Small intestine (tissue), 7 donors: Measurements from ENCODE around the gene FARP2. TPM values are rescaled to one million over a fixed set of nuclear protein-coding genes. Genes with fewer than 3 reads are reported as not detected.

Source experiments
- DNase-seq, 2 donors: peaks; one replicate each; pipeline versions ENCODE4 v3.0.0 to v3.0.0-alpha.2; 2013
- FAIRE-seq: peaks from 2 replicates; lab custom pipeline; 2012; peaks lifted over from hg19 to GRCh38; lab: Jason Lieb, UNC
- H3K27ac ChIP-seq, 3 donors: one replicate each; pipeline ENCODE4 v1.5.1; 2013; ENCODE audit warnings: low read length in 2 of 3, mild to moderate bottlenecking in 2 of 3, control low read depth in 1 of 3, inconsistent platforms in 1 of 3, low read depth in 1 of 3, moderate library complexity in 1 of 3
- H3K27me3 ChIP-seq, 3 donors: one replicate each; pipeline ENCODE4 v1.6.1; 2013; ENCODE audit warnings: low read length in 3 of 3, inconsistent platforms in 1 of 3; ENCODE audit not compliant: control insufficient read depth in 3 of 3, insufficient read depth in 3 of 3
- H3K36me3 ChIP-seq, 3 donors: one replicate each; pipeline ENCODE4 v1.6.1; 2013; ENCODE audit warnings: low read length in 3 of 3, inconsistent platforms in 1 of 3, low read depth in 1 of 3, mild to moderate bottlenecking in 1 of 3, moderate library complexity in 1 of 3; ENCODE audit not compliant: control insufficient read depth in 3 of 3, insufficient read depth in 2 of 3
- H3K4me1 ChIP-seq, 3 donors: one replicate each; pipeline ENCODE4 v1.6.1; 2013; ENCODE audit warnings: low read length in 2 of 3, inconsistent platforms in 1 of 3, low read depth in 1 of 3, mild to moderate bottlenecking in 1 of 3, moderate library complexity in 1 of 3; ENCODE audit not compliant: control insufficient read depth in 3 of 3, insufficient read depth in 2 of 3
- H3K4me3 ChIP-seq, 3 donors: one replicate each; pipeline ENCODE4 v1.5.1; 2013; ENCODE audit warnings: low read length in 3 of 3, control low read depth in 1 of 3, inconsistent platforms in 1 of 3, low read depth in 1 of 3, mild to moderate bottlenecking in 1 of 3, moderate library complexity in 1 of 3
- H3K9me3 ChIP-seq, 2 donors: one replicate each; pipeline ENCODE4 v1.6.1; 2013; ENCODE audit warnings: low read depth in 1 of 2, low read length in 1 of 2; ENCODE audit not compliant: control insufficient read depth in 2 of 2, insufficient read depth in 1 of 2
- whole genome bisulfite sequencing, 3 donors: extraction: QIAGEN DNeasy Blood & Tissue Kit; methylation state at CpG; one replicate each; pipeline ENCODE4 v1.1.7; 2013; 5-methylcytosine and 5-hydroxymethylcytosine counted together
- polyA plus RNA-seq, 4 donors: library from polyadenylated mRNA; stranded (reverse) in 3 of 4; unstranded in 1 of 4; fragments of 200-250 nt in 3 of 4; fragments of 120-200 nt in 1 of 4; gene quantifications; one replicate each; pipeline versions ENCODE4 v1.2.1 to v1.2.3, GENCODE V29; 2013
- donor health status: healthy with polysubstance abuse.
- donor health status: control.
- donor health status: control.
- donor health status: Bipolar disorder and iron deficiency.
- donor health status: healthy.

Gene FARP2
- polyA plus RNA-seq, 4 donors, result 25.7 to 65.3 (median 49.8) TPM

DNA sequence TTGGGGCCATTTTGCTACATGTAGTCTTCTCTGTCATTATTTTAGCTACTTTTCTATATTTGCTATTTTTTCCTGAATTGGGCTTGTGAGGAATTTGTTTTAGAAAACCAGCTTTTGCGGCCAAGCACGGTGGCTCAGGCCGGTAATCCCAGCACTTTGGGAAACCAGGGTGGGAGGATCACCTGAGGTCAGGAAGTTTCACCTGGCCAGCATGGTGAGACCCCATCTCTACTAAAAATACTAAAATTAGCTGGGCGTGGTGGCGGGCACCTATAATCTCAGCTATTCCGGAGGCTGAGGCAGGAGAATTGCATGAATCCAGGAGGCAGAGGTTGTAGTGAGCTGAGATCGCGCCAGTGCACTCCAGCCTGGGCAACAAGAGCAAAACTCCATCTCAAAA is 35.7 kb upstream of the FARP2 start:
- Histone ChIP-seq H3K4me3 (no peak overlapping the region), H3K9me3 (no peaks in the 10 kb centered on the region), H3K4me1 (peaks cover 3 to 16% (median 14%) of the 10 kb centered on the region in 3 donors), H3K27ac (no peak overlapping the region), H3K27me3 (no peaks in the 10 kb centered on the region), H3K36me3 (peaks cover 0 to 4% (median 2%) of the 10 kb centered on the region in 3 donors)
- FAIRE-seq (no peak), DNase-seq (no peak)
- 89 to 92% (median 91%) methylated on average over 8 of the region's 8 CpGs for WGBS, 3 donors

DNA sequence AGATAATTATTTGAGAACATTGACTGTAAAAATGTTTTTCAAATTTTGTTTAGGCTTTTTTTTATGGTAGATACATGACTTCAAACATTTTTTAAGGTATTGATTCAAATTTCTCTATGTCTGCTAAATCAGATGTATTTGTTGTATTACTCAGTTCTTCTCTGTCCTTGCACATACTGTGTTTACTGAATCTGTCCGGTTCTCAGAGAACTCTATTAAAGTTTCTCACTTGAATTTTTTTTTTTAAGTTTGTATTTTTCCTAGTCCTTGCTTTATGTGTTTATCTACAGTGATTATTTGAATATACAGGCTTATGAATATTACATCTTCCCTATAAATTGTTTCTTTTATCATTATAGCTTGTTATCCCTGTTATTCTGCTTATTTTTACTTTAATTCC is 35.1 kb upstream of the FARP2 start:
- Histone ChIP-seq H3K9me3 (no peaks in the 10 kb centered on the region), H3K27me3 (no peaks in the 10 kb centered on the region), H3K36me3 (peaks cover 0 to 4% (median 2%) of the 10 kb centered on the region in 3 donors), H3K4me1 (peaks cover 3 to 16% (median 14%) of the 10 kb centered on the region in 3 donors), H3K27ac (no peak overlapping the region), H3K4me3 (no peak overlapping the region)
- FAIRE-seq (no peak), DNase-seq (no peak)
- WGBS, 3 donors, result 46 to 58% (median 48%) methylated on average over 1 of the region's 1 CpG

DNA sequence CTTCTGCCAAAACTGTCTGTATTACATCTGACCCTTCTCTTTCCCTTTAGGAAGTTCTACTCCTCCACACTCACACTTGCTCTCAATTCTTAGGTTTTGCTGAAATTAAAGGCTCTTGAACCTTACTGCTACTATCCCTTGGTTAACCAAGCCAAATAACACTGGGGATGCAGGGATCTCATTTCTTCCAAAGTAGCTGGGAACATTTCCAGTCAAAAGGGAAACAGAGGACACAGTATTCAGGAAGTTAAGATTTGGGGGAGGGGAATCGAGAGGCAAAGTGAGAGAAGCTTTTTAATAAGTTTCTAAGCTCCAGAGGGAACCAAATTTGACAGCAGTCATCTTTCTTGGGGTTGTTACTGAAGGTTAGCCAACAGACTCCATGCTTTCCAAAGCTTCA is 34.2 kb upstream of the FARP2 start:
- H3K9me3 ChIP-seq, result peaks cover 0 to 3% of the 10 kb centered on the region in 2 donors
- H3K4me1 ChIP-seq, result peaks cover 3 to 14% (median 14%) of the 10 kb centered on the region in 3 donors
- H3K27me3 ChIP-seq, result no peaks in the 10 kb centered on the region
- H3K27ac ChIP-seq, result no peak overlapping the region
- 36 to 74% (median 65%) methylated on average over 1 of the region's 1 CpG for WGBS, 3 donors
- DNase-seq, result no peak
- no peak for FAIRE-seq
- no peak overlapping the region for H3K4me3 ChIP-seq
- H3K36me3 ChIP-seq, result peaks cover 0 to 8% (median 3%) of the 10 kb centered on the region in 3 donors

DNA sequence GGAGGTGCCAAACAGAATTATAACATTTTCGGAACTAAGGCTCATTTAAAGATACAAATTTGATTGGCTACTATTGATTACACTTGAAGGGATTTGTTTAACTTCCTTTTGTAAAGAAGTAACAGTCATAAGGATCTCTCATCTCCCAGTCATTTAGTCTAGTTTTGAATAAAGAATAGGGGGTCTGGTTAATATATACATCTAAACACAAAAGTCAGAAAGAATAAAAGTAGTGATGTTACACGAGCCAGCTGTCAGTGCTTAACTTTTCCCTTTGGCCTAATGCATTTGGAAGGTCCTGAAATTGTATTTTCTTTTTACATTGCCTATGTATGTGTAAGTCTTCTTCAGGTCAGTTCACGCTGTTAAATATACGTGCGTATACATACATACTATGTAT is 32.3 kb upstream of the FARP2 start:
- WGBS, 3 donors, result 56 to 71% (median 70%) methylated on average over 5 of the region's 5 CpGs
- H3K4me1 ChIP-seq, result peaks cover 0 to 9% (median 0%) of the 10 kb centered on the region in 3 donors
- H3K27ac ChIP-seq, result no peak overlapping the region

DNA sequence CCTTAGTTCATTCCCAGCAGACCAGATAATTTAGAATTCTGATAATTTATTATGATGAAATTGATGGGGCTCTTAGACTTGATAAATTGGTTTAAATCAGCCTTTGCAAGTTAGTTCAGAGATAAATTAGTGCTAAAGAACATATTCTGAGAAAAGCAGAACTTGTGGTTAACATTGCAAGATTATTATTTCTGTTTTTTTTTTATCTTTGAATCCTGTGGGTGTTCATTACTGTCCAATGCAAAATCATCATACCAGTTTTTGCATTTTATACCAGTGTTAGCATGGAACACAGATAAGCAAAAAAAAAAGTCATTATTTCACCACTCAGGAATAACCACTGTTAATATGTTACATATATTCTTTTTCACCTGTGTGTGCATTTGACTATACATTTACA is 31.3 kb upstream of the FARP2 start:
- DNase-seq, result no peak
- no peak overlapping the region for H3K27ac ChIP-seq

More for the DNA sequence above, 32.3 kb upstream of the FARP2 start:
- Histone ChIP-seq H3K27me3 (no peaks in the 10 kb centered on the region), H3K9me3 (peaks cover 0 to 3% of the 10 kb centered on the region in 2 donors), H3K36me3 (peaks cover 2 to 21% (median 3%) of the 10 kb centered on the region in 3 donors), H3K4me3 (no peak overlapping the region)
- FAIRE-seq (no peak), DNase-seq (no peak)

DNA sequence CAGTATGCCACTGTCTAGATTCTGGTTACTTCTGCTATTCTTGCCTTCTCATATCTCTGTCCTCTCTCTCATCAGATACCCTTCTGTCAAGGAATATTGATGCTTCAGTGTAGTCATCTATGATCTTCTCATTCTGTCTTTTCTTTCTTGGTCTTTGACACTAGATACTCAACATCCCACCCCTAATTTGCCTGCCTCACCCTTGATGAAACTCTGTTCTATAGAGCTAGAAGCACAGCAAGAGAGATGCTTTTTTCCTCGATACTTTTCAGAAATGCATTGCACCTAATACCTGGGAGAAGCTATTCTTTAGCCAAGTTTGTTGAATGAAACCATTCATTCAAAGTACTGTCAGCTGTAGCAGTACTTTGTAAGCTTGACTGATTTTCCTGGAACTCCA is 30.8 kb upstream of the FARP2 start:
- peaks cover 3 to 26% (median 5%) of the 10 kb centered on the region in 3 donors for H3K36me3 ChIP-seq
- peaks cover 0 to 6% (median 0%) of the 10 kb centered on the region in 3 donors for H3K4me1 ChIP-seq
- FAIRE-seq (no peak), DNase-seq (no peak)
- no peak overlapping the region for H3K4me3 ChIP-seq
- H3K9me3 ChIP-seq, result peaks cover 0 to 3% of the 10 kb centered on the region in 2 donors
- no peaks in the 10 kb centered on the region for H3K27me3 ChIP-seq
- H3K27ac ChIP-seq, result no peak overlapping the region
- WGBS, 3 donors, result 94 to 97% (median 95%) methylated on average over 1 of the region's 1 CpG

More for the DNA sequence above, 31.3 kb upstream of the FARP2 start:
- peaks cover 2 to 26% (median 3%) of the 10 kb centered on the region in 3 donors for H3K36me3 ChIP-seq
- no peak overlapping the region for H3K4me3 ChIP-seq
- H3K9me3 ChIP-seq, result peaks cover 0 to 3% of the 10 kb centered on the region in 2 donors
- no peaks in the 10 kb centered on the region for H3K27me3 ChIP-seq
- peaks cover 0 to 9% (median 0%) of the 10 kb centered on the region in 3 donors for H3K4me1 ChIP-seq
- FAIRE-seq, result no peak

DNA sequence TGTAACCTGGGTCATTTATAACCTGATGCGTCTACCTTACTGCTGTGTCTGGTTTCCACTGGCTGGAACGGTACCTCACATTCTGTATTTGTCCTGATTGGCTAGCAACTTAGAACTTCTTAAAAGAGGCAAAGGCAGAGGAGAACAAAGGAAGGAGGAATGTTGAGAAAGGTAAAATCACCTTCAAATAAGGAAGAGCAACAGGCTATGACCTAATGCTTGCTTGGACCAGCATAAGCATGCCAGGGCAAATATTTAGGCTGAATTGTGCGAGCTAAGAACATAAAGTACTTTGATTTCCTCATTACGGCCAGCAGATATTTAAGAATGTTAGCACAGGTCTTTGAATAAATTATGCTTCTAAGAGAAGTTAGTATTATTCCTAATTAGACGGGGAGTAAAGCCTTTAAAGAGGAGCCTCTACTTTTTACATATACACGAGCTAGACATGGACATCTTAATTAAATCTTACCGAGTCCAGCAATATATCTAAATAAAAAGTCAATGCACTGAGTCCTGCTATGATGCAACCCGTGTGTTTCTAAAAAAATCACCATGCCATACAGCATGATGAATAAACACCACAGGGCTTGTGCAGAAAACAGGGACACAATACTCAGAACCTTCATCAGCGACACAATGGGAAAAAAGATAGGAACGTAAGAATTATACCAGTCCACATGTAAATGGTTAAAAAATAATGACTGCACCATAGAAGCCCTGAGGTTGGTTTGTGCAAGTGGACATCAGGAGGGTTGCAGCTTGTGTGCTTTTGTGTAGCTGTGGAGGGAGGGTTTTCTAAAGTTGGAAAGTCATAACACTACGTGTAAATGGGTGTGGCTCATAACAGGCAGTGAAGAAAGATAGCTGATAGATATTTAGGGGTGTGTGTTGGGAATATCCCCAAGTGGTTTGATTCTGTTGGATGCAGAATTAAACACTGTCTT is 26.1 kb upstream of the FARP2 start:
- H3K36me3 ChIP-seq, result peaks cover 6 to 36% (median 10%) of the 10 kb centered on the region in 3 donors
- DNase-seq, result no peak
- no peaks in the 10 kb centered on the region for H3K4me1 ChIP-seq
- peaks cover 0 to 3% of the 10 kb centered on the region in 2 donors for H3K9me3 ChIP-seq
- H3K4me3 ChIP-seq, result no peak overlapping the region
- no peak overlapping the region for H3K27ac ChIP-seq
- WGBS, 3 donors, result 88 to 90% (median 90%) methylated on average over 11 of the region's 11 CpGs
- H3K27me3 ChIP-seq, result no peaks in the 10 kb centered on the region
- FAIRE-seq, result no peak

DNA sequence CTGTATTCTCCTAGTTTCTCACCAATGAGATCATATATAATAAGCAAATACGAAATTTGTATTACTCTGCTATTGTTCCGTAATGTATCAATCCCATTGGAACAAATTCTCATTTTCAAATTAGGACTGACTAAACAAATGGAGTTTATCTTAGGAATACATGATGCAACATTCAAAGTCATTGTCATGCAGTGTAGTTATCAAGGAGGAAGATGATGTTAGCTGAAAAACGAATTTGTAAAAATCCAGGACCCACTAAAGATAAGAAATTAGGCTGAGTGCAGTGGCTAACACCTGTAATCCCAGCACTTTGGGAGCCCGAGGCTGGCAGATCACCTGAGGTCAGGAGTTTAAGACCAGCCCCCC is 25.5 kb upstream of the FARP2 start:
- Histone ChIP-seq H3K4me1 (no peaks in the 10 kb centered on the region), H3K36me3 (peaks cover 9 to 36% (median 10%) of the 10 kb centered on the region in 3 donors), H3K27ac (no peak overlapping the region), H3K4me3 (no peak overlapping the region), H3K27me3 (no peaks in the 10 kb centered on the region), H3K9me3 (peaks cover 0 to 3% of the 10 kb centered on the region in 2 donors)
- no peak for FAIRE-seq
- 90 to 91% (median 90%) methylated on average over 4 of the region's 4 CpGs for WGBS, 3 donors
- no peak for DNase-seq
